K562 (cell line): Measurements from ENCODE around the gene RGS7. TPM values are rescaled to one million over a fixed set of nuclear protein-coding genes. Genes with fewer than 3 reads are reported as not detected.

Experiments
- ADNP ChIP-seq: fragments of 200-800 bp; sonication (Bioruptor generic); IDR thresholded peaks from 2 replicates; pipeline ENCODE4 v1.6.1; 2016; ENCODE audit warnings: missing genetic modification characterization, missing compliant biosample characterization
- ARID1B ChIP-seq: fragments of 450-650 bp; IDR thresholded peaks from 2 replicates; pipeline ENCODE4 v1.6.1; 2016; ENCODE audit warnings: antibody characterized with exemption, mild to moderate bottlenecking, inconsistent platforms
- SMAD1 ChIP-seq: fragments of 150-350 bp; IDR thresholded peaks from 2 replicates; pipeline ENCODE4 v1.6.1; 2014; ENCODE audit warnings: low read length, low read depth; ENCODE audit not compliant: partially characterized antibody
- SOX6 ChIP-seq: fragments of 450-650 bp; IDR thresholded peaks from 2 replicates; pipeline ENCODE4 v1.6.1; 2014; ENCODE audit warnings: mild to moderate bottlenecking
- ZNF133 ChIP-seq: fragments of 250-450 bp; sonication (Bioruptor Pico); IDR thresholded peaks from 2 replicates; pipeline ENCODE4 v1.4.0; 2020; ENCODE audit warnings: mild to moderate bottlenecking
- polyA plus RNA-seq, 8 experiments: library from polyadenylated mRNA; depleted of rRNA in 4 of 8; stranded (reverse) in 5 of 8; unstranded in 3 of 8; fragments of >200 nt; fragmentation: Nextera tagmentation in 2 of 8; fragmentation: Illumina TruSeq in 1 of 8; extraction: Ambion mirVana in 2 of 8; extraction: Trizol in 1 of 8; gene quantifications; 2 replicates each; pipeline versions ENCODE4 v1.2.1 to v1.2.3, GENCODE V29; 2011 to 2014; ENCODE audit warnings: inconsistent platforms in 1 of 8, missing spikeins in 1 of 8
- total RNA-seq, 7 experiments: library from RNA; depleted of rRNA in 6 of 7; stranded (reverse); fragments of >200 nt in 6 of 7; fragmentation: Illumina TruSeq in 2 of 7; extraction: Trizol in 2 of 7; gene quantifications; 2 replicates each; pipeline versions ENCODE4 v1.2.1 to v1.2.3, GENCODE V29; 2011 to 2021; ENCODE audit warnings: low replicate concordance in 1 of 7
- TF ChIP-seq, protein P1 (sequence below): fragments of 450-650 bp; IDR thresholded peaks from 2 replicates; pipeline ENCODE4 v1.6.1; 2016; ENCODE audit warnings: mild to moderate bottlenecking, moderate library complexity
- TF ChIP-seq, protein P2 (sequence below), 2 experiments: fragments of 450-650 bp; IDR thresholded peaks; 2 replicates each; pipeline ENCODE4 v1.6.1; 2016; ENCODE audit warnings: mild to moderate bottlenecking in 2 of 2, borderline replicate concordance in 1 of 2, low read depth in 1 of 2, moderate library complexity in 1 of 2

The RGS7 gene
- total and polyA plus RNA-seq, 9 of the 15 experiments (the other 6 are each of a cell fraction or from before 2014, with no cell fraction given) = not detected

GRCh38 chr1:241097479-241097878 is 259.5 kb downstream of the RGS7 start (continued):
- TF ChIP-seq, protein P1, sequence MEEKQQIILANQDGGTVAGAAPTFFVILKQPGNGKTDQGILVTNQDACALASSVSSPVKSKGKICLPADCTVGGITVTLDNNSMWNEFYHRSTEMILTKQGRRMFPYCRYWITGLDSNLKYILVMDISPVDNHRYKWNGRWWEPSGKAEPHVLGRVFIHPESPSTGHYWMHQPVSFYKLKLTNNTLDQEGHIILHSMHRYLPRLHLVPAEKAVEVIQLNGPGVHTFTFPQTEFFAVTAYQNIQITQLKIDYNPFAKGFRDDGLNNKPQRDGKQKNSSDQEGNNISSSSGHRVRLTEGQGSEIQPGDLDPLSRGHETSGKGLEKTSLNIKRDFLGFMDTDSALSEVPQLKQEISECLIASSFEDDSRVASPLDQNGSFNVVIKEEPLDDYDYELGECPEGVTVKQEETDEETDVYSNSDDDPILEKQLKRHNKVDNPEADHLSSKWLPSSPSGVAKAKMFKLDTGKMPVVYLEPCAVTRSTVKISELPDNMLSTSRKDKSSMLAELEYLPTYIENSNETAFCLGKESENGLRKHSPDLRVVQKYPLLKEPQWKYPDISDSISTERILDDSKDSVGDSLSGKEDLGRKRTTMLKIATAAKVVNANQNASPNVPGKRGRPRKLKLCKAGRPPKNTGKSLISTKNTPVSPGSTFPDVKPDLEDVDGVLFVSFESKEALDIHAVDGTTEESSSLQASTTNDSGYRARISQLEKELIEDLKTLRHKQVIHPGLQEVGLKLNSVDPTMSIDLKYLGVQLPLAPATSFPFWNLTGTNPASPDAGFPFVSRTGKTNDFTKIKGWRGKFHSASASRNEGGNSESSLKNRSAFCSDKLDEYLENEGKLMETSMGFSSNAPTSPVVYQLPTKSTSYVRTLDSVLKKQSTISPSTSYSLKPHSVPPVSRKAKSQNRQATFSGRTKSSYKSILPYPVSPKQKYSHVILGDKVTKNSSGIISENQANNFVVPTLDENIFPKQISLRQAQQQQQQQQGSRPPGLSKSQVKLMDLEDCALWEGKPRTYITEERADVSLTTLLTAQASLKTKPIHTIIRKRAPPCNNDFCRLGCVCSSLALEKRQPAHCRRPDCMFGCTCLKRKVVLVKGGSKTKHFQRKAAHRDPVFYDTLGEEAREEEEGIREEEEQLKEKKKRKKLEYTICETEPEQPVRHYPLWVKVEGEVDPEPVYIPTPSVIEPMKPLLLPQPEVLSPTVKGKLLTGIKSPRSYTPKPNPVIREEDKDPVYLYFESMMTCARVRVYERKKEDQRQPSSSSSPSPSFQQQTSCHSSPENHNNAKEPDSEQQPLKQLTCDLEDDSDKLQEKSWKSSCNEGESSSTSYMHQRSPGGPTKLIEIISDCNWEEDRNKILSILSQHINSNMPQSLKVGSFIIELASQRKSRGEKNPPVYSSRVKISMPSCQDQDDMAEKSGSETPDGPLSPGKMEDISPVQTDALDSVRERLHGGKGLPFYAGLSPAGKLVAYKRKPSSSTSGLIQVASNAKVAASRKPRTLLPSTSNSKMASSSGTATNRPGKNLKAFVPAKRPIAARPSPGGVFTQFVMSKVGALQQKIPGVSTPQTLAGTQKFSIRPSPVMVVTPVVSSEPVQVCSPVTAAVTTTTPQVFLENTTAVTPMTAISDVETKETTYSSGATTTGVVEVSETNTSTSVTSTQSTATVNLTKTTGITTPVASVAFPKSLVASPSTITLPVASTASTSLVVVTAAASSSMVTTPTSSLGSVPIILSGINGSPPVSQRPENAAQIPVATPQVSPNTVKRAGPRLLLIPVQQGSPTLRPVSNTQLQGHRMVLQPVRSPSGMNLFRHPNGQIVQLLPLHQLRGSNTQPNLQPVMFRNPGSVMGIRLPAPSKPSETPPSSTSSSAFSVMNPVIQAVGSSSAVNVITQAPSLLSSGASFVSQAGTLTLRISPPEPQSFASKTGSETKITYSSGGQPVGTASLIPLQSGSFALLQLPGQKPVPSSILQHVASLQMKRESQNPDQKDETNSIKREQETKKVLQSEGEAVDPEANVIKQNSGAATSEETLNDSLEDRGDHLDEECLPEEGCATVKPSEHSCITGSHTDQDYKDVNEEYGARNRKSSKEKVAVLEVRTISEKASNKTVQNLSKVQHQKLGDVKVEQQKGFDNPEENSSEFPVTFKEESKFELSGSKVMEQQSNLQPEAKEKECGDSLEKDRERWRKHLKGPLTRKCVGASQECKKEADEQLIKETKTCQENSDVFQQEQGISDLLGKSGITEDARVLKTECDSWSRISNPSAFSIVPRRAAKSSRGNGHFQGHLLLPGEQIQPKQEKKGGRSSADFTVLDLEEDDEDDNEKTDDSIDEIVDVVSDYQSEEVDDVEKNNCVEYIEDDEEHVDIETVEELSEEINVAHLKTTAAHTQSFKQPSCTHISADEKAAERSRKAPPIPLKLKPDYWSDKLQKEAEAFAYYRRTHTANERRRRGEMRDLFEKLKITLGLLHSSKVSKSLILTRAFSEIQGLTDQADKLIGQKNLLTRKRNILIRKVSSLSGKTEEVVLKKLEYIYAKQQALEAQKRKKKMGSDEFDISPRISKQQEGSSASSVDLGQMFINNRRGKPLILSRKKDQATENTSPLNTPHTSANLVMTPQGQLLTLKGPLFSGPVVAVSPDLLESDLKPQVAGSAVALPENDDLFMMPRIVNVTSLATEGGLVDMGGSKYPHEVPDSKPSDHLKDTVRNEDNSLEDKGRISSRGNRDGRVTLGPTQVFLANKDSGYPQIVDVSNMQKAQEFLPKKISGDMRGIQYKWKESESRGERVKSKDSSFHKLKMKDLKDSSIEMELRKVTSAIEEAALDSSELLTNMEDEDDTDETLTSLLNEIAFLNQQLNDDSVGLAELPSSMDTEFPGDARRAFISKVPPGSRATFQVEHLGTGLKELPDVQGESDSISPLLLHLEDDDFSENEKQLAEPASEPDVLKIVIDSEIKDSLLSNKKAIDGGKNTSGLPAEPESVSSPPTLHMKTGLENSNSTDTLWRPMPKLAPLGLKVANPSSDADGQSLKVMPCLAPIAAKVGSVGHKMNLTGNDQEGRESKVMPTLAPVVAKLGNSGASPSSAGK = no peak
- TF ChIP-seq, protein P2, sequence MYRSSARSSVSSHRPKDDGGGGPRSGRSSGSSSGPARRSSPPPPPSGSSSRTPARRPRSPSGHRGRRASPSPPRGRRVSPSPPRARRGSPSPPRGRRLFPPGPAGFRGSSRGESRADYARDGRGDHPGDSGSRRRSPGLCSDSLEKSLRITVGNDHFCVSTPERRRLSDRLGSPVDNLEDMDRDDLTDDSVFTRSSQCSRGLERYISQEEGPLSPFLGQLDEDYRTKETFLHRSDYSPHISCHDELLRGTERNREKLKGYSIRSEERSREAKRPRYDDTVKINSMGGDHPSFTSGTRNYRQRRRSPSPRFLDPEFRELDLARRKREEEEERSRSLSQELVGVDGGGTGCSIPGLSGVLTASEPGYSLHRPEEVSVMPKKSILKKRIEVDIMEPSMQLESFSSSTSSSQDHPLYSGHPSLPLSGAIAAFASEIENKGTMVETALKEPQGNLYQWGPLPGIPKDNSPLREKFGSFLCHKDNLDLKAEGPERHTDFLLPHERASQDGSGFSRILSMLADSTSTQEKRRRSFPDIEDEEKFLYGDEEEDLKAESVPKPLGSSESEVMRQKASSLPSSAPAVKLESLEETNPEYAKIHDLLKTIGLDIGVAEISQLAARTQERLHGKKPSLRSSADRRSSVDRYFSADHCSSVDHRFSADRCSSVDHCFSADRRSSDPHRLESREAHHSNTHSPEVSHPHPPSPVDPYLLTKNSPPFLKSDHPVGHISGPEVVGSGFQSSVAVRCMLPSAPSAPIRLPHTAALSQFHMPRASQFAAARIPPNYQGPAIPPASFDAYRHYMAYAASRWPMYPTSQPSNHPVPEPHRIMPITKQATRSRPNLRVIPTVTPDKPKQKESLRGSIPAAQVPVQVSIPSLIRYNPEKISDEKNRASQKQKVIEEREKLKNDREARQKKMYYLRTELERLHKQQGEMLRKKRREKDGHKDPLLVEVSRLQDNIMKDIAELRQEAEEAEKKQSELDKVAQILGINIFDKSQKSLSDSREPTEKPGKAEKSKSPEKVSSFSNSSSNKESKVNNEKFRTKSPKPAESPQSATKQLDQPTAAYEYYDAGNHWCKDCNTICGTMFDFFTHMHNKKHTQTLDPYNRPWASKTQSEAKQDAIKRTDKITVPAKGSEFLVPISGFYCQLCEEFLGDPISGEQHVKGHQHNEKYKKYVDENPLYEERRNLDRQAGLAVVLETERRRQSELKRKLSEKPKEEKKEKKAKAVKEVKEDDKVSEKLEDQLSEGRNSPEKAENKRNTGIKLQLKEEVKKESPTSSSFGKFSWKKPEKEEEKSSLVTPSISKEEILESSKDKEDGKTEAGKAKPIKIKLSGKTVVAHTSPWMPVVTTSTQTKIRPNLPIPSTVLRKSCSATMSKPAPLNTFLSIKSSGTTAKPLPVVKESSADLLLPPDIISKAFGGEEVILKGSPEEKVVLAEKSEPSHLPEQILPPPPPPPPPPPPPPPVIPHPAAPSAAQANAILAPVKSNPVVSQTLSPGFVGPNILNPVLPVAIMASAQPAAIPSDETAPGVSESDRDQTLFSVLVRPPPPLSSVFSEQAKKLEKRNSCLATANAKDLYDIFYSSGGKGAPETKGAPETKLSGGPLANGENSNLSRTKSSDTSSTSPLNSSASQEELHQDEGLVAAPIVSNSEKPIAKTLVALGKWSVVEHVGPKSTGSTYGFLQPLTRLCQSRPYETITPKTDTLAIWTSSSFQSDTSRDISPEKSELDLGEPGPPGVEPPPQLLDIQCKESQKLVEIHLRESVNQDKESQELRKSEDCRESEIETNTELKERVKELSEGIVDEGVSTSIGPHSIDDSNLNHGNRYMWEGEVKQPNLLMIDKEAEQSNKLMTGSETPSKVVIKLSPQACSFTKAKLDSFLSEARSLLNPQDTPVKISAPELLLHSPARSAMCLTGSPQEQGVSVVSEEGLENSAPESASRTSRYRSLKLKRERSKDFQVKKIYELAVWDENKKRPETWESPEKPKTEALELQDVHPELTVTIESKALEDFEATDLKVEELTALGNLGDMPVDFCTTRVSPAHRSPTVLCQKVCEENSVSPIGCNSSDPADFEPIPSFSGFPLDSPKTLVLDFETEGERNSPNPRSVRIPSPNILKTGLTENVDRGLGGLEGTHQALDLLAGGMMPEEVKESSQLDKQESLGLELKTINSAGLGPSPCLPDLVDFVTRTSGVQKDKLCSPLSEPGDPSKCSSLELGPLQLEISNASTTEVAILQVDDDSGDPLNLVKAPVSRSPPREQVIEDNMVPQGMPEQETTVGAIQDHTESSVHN (IDR thresholded peaks at IDR 0.05; ENCODE audit: borderline replicate concordance in 1 of 2, low read depth in 1 of 2) = no peak
- TF ChIP-seq SMAD1 = no peak
- no peak for TF ChIP-seq SOX6
- TF ChIP-seq ZNF133 = no peak
- no peak for TF ChIP-seq ADNP (tag)
- no peak for TF ChIP-seq ARID1B
